ENCODE measurements around the gene RNF2. TPM values are rescaled to one million over a fixed set of nuclear protein-coding genes. Genes with fewer than 3 reads are reported as not detected.

Gene RNF2
- total RNA-seq, 1 donor from 2014 or later, result 30.6 TPM

DNA sequence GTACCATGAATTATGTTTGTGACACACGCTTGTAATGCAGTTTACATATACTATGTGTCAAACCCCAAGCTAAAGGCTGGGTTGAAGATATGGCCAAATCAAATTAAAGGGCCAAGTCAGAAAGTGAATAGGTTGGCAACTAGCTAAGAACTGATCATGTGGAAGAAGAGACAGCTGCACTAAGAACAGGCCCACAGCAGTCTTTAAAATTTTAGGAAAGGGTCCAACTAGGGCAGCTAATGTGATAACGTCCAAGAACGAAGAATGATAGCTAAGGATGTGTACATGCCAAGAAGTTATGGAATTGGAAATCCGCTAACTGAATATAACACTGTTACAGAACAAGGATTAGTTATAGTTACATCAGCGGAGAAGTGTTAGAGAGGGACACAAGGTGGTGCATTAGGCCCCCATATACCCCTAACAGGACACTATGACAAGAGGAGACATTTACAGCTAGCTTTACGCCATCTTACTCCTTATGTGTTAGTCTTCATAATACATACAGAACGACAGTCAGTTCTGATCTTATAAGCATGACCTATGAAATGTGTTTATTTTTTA, 6.5 kb upstream of the RNF2 start:
- H3K9me3 Mint-ChIP-seq, result no peaks in the 10 kb centered on the region
- intact Hi-C loops (cut with micrococcal nuclease), result no loop called here

DNA sequence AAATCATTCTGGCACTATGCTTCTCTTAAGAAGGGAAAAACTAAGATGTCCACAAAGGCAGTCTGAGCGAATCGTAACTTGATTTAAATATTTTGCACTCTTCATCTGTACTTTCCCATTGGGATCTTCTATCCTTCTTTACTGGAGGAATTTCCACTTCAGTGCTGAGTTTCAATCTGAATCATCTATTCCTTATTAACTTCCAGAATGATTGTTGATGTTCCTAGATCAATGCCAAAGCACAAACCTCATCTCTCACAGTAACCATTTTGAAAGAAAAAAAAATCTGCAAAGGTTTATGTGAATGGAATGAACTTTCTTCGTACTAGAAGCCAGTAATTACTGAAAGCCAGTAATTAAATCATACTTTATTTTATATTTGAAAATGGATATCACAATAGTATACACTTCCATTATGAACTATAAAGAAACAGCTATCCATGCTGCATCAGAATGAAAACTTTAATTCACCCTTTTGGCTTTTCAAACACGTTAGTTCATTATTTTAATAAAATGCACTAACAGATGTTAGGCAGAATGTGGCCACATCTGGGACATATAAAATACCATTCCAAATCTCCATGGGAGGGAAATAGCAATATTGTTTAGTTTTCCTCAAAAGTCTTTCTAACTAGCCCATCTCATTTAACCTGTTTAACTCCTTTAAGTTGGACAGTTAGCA, 5.5 kb upstream of the RNF2 start:
- H3K4me1 Mint-ChIP-seq (ENCODE audit: low read depth), result peaks cover 3% of the 10 kb centered on the region
- no peaks in the 10 kb centered on the region for H3K36me3 Mint-ChIP-seq (ENCODE audit: low read depth)

More for the DNA sequence above, 6.5 kb upstream of the RNF2 start:
- H3K4me3 Mint-ChIP-seq (ENCODE audit: low read depth), result no peak overlapping the region
- DNase-seq (ENCODE audit: low spot score), result no peak
- H3K4me1 Mint-ChIP-seq (ENCODE audit: low read depth), result no peaks in the 10 kb centered on the region
- H3K27ac Mint-ChIP-seq, result no peak overlapping the region
- H3K27me3 Mint-ChIP-seq (ENCODE audit: low read depth), result peaks cover 22% of the 10 kb centered on the region
- no peaks in the 10 kb centered on the region for H3K36me3 Mint-ChIP-seq (ENCODE audit: low read depth)

DNA sequence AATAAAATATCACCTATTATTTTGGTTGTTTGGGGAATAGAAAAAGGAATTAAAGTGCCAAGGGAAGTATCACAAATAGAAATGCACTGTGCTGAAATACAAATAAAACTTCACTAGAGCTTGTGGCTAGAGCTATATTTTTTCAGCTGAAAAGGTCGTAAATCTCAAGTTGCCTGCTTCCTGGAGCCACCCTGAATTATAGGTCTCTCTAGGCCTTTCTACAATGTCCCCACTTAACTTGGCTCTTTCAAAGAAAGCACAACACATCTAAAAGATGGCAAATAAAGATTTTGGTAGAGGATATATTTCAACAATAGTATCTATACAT, 5.0 kb upstream of the RNF2 start:
- no peaks in the 10 kb centered on the region for H3K36me3 Mint-ChIP-seq (ENCODE audit: low read depth)
- H3K27me3 Mint-ChIP-seq (ENCODE audit: low read depth), result peaks cover 24% of the 10 kb centered on the region
- intact Hi-C loops (cut with micrococcal nuclease), result loop anchor here (10.0 kb wide), 2 partner anchors 146 to 1254 kb away; partner anchors contain the start of gene PRG4
- H3K9me3 Mint-ChIP-seq, result no peaks in the 10 kb centered on the region
- no peak for DNase-seq (ENCODE audit: low spot score)
- H3K4me1 Mint-ChIP-seq (ENCODE audit: low read depth), result peaks cover 4% of the 10 kb centered on the region
- H3K4me3 Mint-ChIP-seq (ENCODE audit: low read depth), result no peak overlapping the region
- no peak overlapping the region for H3K27ac Mint-ChIP-seq

More for the DNA sequence above, 5.5 kb upstream of the RNF2 start:
- no peaks in the 10 kb centered on the region for H3K9me3 Mint-ChIP-seq
- H3K27me3 Mint-ChIP-seq (ENCODE audit: low read depth), result peaks cover 27% of the 10 kb centered on the region
- H3K27ac Mint-ChIP-seq, result no peak overlapping the region
- DNase-seq (ENCODE audit: low spot score), result no peak
- no peak overlapping the region for H3K4me3 Mint-ChIP-seq (ENCODE audit: low read depth)
- intact Hi-C loops (cut with micrococcal nuclease), result loop anchor here (10.0 kb wide), 2 partner anchors 145 to 1255 kb away; partner anchors contain the start of gene PRG4

DNA sequence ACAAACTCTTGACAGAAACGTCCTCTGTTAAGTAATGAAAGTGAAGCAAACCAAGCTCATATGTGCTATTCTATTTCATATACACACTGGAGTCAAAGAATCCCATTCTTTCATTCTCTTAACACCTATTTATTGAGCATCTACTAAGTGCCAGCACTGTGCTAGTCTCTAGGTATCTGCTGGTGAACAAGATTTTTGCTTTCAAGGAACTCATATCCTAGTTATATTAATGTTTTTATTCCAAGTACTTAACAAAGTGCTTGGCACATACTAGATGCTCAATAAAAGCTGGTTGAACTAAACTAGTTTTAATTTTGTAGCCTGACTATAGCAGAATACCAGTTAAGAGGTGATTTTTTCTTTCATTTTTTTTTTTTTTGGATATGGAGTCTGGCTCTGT, 3.6 kb upstream of the RNF2 start:
- no peak for DNase-seq (ENCODE audit: low spot score)
- Mint-ChIP-seq H3K27me3 (ENCODE audit: low read depth) (peaks cover 17% of the 10 kb centered on the region), H3K36me3 (ENCODE audit: low read depth) (no peaks in the 10 kb centered on the region), H3K4me3 (ENCODE audit: low read depth) (no peak overlapping the region), H3K4me1 (ENCODE audit: low read depth) (peaks cover 10% of the 10 kb centered on the region), H3K27ac (no peak overlapping the region), H3K9me3 (no peaks in the 10 kb centered on the region)
- intact Hi-C loops (cut with micrococcal nuclease), result loop anchor here (10.0 kb wide), 2 partner anchors 147 to 1253 kb away; partner anchors contain the start of gene PRG4

DNA sequence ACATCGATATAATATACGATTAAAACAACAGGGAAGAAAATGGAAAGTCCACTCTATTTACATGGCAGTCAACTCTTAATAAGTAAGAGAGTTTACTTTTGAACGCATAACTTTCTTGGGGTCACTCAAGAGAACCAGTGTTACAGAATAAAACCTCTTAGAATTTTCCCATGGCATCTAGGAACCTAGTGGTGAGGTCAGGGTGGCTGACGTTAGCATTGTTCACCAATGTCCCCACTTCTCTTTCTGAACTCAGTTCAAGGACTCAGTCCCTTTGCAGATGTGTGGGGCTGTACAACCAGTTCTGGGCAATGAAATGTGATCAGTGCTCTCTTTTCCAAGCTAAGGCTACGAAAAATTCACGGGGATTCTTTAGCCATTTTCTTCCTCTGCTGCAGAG, 2.6 kb upstream of the RNF2 start:
- Mint-ChIP-seq H3K36me3 (ENCODE audit: low read depth) (no peaks in the 10 kb centered on the region), H3K4me1 (ENCODE audit: low read depth) (peaks cover 17% of the 10 kb centered on the region), H3K27ac (no peak overlapping the region), H3K4me3 (ENCODE audit: low read depth) (no peak overlapping the region), H3K27me3 (ENCODE audit: low read depth) (peaks cover 17% of the 10 kb centered on the region), H3K9me3 (no peaks in the 10 kb centered on the region)
- DNase-seq (ENCODE audit: low spot score), result no peak
- intact Hi-C loops (cut with micrococcal nuclease), result loop anchor here (10.0 kb wide), 2 partner anchors 148 to 1252 kb away; partner anchors contain the start of gene PRG4

DNA sequence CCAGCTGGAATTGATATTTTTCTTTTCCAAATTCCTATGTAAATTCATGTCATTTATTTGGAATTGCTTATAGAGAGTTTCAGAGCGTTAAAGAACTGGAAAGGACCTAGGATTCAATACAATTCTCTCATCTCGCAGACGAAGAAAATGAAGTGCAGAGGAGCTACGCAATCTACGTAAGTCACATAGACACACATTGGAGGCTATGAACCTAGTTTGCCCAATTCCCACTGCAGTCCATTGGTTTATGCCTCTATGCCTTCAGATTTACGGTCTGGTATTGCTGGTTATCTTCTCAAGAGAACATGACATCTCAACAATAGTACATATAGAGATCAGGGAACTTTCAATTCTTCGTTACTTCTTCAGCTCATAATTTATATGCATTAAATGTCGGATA, 971 bp upstream of the RNF2 start:
- intact Hi-C loops (cut with micrococcal nuclease), result loop anchor here (2.0 to 10.0 kb wide), 3 partner anchors 150 to 1250 kb away; partner anchors contain the start of genes IVNS1ABP and PRG4
- H3K27me3 Mint-ChIP-seq (ENCODE audit: low read depth), result peaks cover 17% of the 10 kb centered on the region
- H3K27ac Mint-ChIP-seq, result peak overlapping the region; percentile 80
- DNase-seq (ENCODE audit: low spot score), result no peak
- H3K4me3 Mint-ChIP-seq (ENCODE audit: low read depth), result peak overlapping the region; percentile 87
- no peaks in the 10 kb centered on the region for H3K9me3 Mint-ChIP-seq
- H3K4me1 Mint-ChIP-seq (ENCODE audit: low read depth), result peaks cover 21% of the 10 kb centered on the region
- H3K36me3 Mint-ChIP-seq (ENCODE audit: low read depth), result no peaks in the 10 kb centered on the region

DNA sequence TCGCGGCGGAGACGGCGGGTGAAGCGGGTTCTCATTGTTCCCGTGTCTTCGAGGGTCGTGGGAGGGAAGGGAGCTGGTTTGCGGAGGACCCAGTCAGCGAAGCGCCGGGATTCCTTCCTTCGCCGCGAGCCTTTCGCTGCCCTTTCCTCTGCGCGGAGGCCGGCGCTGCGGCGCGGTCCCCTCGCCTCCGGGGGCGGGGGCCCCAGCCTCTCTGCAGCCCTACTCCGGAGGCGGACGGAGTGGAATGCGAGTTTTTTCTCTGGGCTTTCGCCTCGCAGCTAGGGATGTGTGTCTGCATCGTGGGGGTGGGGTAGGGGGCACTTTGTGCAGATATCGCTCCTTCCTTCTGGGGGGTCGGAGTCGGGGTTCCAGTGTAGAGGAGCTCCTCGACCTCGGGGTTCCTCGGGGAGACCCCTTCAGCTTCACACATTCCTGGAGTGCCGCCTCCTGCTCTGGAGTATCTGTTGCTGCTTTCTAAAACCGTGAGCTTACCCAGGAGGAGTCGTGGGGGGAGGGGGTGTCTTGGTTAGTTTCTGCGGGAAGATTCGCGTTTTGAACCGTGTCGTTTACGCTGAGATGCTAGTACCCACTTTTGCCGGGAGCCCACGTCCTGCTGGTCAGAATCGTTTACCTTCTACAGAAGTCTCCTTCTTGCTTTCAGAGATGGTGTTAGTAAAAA, 595 bp downstream of the RNF2 start:
- Mint-ChIP-seq H3K4me1 (ENCODE audit: low read depth) (peaks cover 21% of the 10 kb centered on the region), H3K27me3 (ENCODE audit: low read depth) (peaks cover 11% of the 10 kb centered on the region), H3K27ac (peak overlapping the region; percentile 56), H3K4me3 (ENCODE audit: low read depth) (peak overlapping the region; percentile 87), H3K9me3 (no peaks in the 10 kb centered on the region), H3K36me3 (ENCODE audit: low read depth) (no peaks in the 10 kb centered on the region)
- no peak for DNase-seq (ENCODE audit: low spot score)
- intact Hi-C loops (cut with micrococcal nuclease), result loop anchor here (1.0 to 10.0 kb wide), 7 partner anchors 74 to 1249 kb away; partner anchors contain the start of genes C1orf21, IVNS1ABP, NIBAN1 and PRG4

DNA sequence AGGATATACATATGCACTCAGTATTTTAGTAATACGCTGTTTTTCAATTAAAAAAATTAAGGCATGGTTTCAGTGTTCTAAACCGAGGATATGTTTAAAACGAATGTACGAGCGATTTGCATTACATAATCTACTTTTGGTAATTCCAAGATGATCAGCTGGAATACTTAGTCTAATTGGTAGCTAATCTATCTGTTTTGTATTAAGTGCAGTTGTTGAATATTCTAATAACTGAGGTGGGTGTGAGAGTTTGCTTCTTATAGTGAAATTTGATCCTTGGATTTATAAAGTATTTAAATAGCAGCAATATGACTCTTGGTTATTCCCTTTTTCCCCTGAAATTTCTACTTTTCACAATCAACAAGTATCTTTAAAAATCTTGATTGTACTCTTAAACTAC, 1.3 kb downstream of the RNF2 start:
- Mint-ChIP-seq H3K4me1 (ENCODE audit: low read depth) (peaks cover 21% of the 10 kb centered on the region), H3K9me3 (no peaks in the 10 kb centered on the region), H3K4me3 (ENCODE audit: low read depth) (peak overlapping the region; percentile 87), H3K36me3 (ENCODE audit: low read depth) (no peaks in the 10 kb centered on the region), H3K27ac (no peak overlapping the region), H3K27me3 (ENCODE audit: low read depth) (peaks cover 11% of the 10 kb centered on the region)
- no peak for DNase-seq (ENCODE audit: low spot score)
- intact Hi-C loops (cut with micrococcal nuclease), result loop anchor here (1.0 to 10.0 kb wide), 5 partner anchors 74 to 1248 kb away; partner anchors contain the start of genes C1orf21, NIBAN1, PRG4 and SWT1

DNA sequence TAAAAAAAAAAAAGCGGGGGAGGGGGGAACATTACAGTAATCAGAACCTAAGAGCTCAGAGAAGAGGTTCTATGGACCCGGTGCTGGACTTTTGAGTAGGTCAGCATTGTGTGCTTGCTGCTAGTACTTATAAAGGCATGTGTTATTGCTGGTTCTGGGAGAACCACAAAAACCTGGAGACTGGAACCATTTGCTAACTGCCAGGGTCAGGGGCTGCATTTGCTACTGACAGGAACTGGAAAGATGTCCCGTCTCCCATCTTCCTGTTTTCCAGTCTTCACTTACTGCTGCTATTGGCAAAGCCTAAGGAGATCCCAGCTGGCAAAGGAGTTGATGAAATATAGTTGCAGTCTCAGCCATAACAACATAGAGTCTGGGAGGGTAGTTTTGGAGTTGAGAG, 4.3 kb downstream of the RNF2 start:
- Mint-ChIP-seq H3K4me1 (ENCODE audit: low read depth) (peaks cover 20% of the 10 kb centered on the region), H3K36me3 (ENCODE audit: low read depth) (peaks cover 10% of the 10 kb centered on the region)

DNA sequence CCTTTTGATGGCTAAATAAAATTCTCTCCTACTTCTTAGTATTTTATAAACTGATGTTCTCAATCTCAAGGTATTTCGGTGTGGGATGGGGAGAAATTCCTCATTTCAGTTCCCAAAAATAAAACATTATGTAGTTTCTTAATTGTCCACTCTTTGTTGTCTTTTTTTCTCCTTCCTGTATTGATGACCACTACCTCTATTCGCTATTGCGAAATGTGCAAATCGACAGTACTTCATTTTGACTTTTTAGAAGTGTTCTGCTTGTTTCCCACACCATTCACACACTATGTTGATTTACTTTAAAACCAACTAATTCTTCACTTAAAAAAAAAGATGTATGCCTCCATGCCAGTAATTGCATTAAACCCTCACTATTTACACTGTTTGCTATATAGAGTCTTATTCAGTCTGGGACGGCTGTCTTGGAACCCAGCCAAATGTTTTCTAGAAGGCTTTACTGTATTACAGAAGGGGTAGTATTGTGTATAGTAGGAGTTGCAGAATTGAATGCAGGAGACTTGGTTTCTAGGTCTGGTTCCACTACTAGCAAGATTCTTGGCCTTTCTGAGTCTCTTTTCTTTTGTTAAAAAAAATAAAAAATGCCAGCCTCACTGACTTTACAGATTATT, 5.6 kb downstream of the RNF2 start:
- no peak for DNase-seq (ENCODE audit: low spot score)
- no peaks in the 10 kb centered on the region for H3K27me3 Mint-ChIP-seq (ENCODE audit: low read depth)
- H3K4me3 Mint-ChIP-seq (ENCODE audit: low read depth), result no peak overlapping the region

More for the DNA sequence above, 4.3 kb downstream of the RNF2 start:
- no peak for DNase-seq (ENCODE audit: low spot score)
- no peak overlapping the region for H3K27ac Mint-ChIP-seq
- H3K9me3 Mint-ChIP-seq, result peaks cover 3% of the 10 kb centered on the region
- intact Hi-C loops (cut with micrococcal nuclease), result loop anchor here (5.0 to 10.0 kb wide), 4 partner anchors 77 to 1245 kb away; partner anchors contain the start of genes C1orf21, NIBAN1 and PRG4
- peaks cover 3% of the 10 kb centered on the region for H3K27me3 Mint-ChIP-seq (ENCODE audit: low read depth)
- H3K4me3 Mint-ChIP-seq (ENCODE audit: low read depth), result no peak overlapping the region

DNA sequence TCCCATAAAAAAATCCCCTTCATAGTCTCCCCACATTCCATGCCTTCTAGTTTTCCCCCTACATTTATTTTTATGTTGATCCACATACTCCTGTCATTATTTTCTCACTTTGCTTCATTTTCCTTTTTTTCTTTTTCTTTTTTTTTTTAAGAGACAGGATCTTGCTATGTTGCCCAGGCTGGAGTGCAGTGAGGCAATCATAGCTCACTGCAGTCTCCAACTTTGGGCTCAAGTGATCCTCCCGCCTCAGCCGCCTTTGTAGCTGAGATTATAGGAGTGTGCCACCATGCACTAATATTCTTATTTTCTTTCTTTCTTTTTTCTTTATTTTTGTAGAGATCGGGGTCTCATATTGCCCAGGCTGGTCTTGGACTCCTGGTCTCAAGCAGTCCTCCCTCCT, 7.8 kb downstream of the RNF2 start:
- H3K27me3 Mint-ChIP-seq (ENCODE audit: low read depth), result no peaks in the 10 kb centered on the region
- H3K4me1 Mint-ChIP-seq (ENCODE audit: low read depth), result no peaks in the 10 kb centered on the region
- H3K36me3 Mint-ChIP-seq (ENCODE audit: low read depth), result peaks cover 13% of the 10 kb centered on the region
- no peak for DNase-seq (ENCODE audit: low spot score)
- peaks cover 3% of the 10 kb centered on the region for H3K9me3 Mint-ChIP-seq
- no peak overlapping the region for H3K4me3 Mint-ChIP-seq (ENCODE audit: low read depth)
- intact Hi-C loops (cut with micrococcal nuclease), result no loop called here
- H3K27ac Mint-ChIP-seq, result no peak overlapping the region

More for the DNA sequence above, 5.6 kb downstream of the RNF2 start:
- Mint-ChIP-seq H3K9me3 (peaks cover 3% of the 10 kb centered on the region), H3K27ac (no peak overlapping the region), H3K36me3 (ENCODE audit: low read depth) (peaks cover 13% of the 10 kb centered on the region), H3K4me1 (ENCODE audit: low read depth) (peaks cover 17% of the 10 kb centered on the region)
- intact Hi-C loops (cut with micrococcal nuclease), result no loop called here

DNA sequence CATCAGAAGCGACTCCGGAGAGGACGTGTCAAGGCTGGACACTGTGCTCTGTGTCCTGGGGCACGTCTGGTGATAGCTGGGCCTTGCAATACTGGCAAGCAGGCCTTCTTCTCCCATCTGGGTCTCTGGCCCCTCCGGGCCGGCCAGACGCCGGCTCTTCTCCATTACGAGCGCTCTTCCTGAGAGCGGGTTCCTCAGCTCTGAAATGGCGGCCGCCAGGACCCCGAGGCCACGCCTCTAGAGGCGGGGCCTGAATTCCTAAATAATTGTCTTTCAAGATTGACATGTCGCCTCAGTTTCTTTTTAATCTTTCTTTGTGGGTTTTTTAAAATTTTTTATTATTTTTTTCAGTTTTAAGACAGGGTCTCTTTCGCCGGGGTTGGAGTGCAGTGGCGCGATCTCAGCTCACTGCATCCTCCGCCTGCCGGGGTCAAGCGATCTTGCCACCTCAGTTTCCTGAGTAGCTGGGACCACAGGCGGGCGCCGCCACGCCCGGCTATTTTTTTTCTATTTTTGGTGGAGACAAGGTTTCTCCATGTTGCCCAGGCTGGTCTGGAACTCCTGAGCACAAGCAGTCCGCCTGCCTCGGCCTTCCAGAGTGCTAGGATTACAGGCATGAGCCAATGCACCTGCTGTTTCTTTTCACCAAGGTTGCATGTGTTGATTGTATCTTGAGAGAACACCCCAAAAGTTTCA, 9.2 kb downstream of the RNF2 start:
- H3K4me3 Mint-ChIP-seq (ENCODE audit: low read depth), result no peak overlapping the region
- no peaks in the 10 kb centered on the region for H3K27me3 Mint-ChIP-seq (ENCODE audit: low read depth)
- DNase-seq (ENCODE audit: low spot score), result no peak
- peaks cover 13% of the 10 kb centered on the region for H3K36me3 Mint-ChIP-seq (ENCODE audit: low read depth)
- peaks cover 3% of the 10 kb centered on the region for H3K9me3 Mint-ChIP-seq
- no peaks in the 10 kb centered on the region for H3K4me1 Mint-ChIP-seq (ENCODE audit: low read depth)
- no peak overlapping the region for H3K27ac Mint-ChIP-seq
- intact Hi-C loops (cut with micrococcal nuclease), result no loop called here

Measured in activated T-helper 2 cell treated with anti-CD3 and anti-CD28 coated beads, Interferon-gamma antibody, Interleukin-2, Interleukin-4, amounts not matched to agents 10 μg/mL and 5 μg/mL and 100 μg/mL, durations not matched to agents 14 hours and 24 hours and 36 hours (primary cell).